Right renal pelvis (tissue), 4 donors: ENCODE data around the gene CIRBP. TPM values are rescaled to one million over a fixed set of nuclear protein-coding genes. Genes with fewer than 3 reads are reported as not detected.

Experiments used
- DNase-seq, 4 donors: peaks; one replicate each; pipeline ENCODE4 v3.0.0-alpha.2; 2013; ENCODE audit warnings: low read depth in 4 of 4, low spot score in 3 of 4, missing footprints in 1 of 4
- polyA plus RNA-seq, 4 donors: library from polyadenylated mRNA; unstranded; fragments of 120-200 nt; gene quantifications; one replicate each; pipeline ENCODE4 v1.2.1, GENCODE V29; 2013; ENCODE audit not compliant: insufficient read length in 4 of 4

The CIRBP gene
- polyA plus RNA-seq, 4 donors, result 713 to 749 (median 717) TPM

- no peak for DNase-seq
Measured at GRCh38 chr19:1288226-1288612, 19.1 kb downstream of the CIRBP start.

- no peak for DNase-seq
Measured at GRCh38 chr19:1288833-1289685, 19.9 kb downstream of the CIRBP start.

GRCh38 chr19:1289686-1290025 lies 20.5 kb downstream of the CIRBP start:
- no peak for DNase-seq

GRCh38 chr19:1290196-1290702 lies 21.1 kb downstream of the CIRBP start:
- no peak for DNase-seq

- no peak for DNase-seq
Measured at GRCh38 chr19:1290703-1291651, 21.8 kb downstream of the CIRBP start.

DNA sequence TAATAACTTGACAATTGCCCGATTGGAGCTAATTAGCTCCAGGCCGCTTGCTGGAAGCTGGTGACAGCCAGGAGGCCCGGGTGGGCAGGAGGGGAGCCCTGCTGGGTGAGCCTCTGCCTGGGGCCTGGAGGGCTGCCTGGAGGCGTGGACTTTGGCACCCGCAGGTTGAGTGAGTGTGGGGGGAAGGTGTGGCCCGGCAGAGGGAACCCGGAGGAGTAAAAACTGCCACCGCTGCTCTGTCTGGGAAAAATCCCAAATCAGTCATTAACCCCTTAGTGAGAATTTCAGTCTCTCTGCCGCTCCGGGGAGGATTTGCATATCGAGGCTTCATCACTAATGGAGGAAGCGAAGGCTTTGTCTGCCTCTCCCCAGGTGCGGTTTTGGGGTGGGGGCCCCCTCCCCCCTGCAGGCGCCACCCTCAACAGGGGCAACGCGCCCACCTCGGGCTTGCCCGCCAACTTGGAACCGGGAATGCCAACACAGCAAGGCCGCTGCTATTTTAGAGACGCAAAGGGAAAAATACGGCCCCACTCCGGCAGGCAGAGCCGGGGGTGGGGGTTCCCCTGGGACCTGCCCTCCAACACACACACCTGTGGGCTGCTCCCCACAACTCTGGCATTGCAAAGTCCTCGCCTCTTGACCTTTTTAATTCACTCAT lies 22.8 kb downstream of the CIRBP start:
- no peak for DNase-seq

- DNase-seq, result no peak
Measured at GRCh38 chr19:1292419-1293151, 23.5 kb downstream of the CIRBP start.

GRCh38 chr19:1293782-1294604 lies 24.9 kb downstream of the CIRBP start:
- no peak for DNase-seq

DNA sequence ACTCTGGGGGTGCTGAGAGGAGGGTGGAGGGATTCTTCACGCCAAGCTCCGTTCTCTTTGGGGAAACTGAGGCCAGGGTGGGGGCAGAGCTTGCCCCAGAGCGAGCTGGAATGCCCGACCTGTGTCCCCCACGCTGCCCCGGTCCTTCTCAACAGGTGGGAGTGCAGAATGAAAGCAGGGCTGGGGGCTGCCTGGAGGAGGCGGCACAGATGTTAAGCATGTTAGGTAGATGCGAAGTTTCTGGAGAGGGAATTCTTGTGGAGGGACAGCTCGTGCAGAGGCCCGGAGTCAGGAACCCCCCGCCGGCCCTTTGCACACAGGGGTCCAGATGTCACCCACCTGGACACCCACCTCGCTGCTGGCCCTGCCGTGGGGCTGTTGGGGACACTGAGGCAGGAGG lies 25.6 kb downstream of the CIRBP start:
- DNase-seq, result no peak

DNA sequence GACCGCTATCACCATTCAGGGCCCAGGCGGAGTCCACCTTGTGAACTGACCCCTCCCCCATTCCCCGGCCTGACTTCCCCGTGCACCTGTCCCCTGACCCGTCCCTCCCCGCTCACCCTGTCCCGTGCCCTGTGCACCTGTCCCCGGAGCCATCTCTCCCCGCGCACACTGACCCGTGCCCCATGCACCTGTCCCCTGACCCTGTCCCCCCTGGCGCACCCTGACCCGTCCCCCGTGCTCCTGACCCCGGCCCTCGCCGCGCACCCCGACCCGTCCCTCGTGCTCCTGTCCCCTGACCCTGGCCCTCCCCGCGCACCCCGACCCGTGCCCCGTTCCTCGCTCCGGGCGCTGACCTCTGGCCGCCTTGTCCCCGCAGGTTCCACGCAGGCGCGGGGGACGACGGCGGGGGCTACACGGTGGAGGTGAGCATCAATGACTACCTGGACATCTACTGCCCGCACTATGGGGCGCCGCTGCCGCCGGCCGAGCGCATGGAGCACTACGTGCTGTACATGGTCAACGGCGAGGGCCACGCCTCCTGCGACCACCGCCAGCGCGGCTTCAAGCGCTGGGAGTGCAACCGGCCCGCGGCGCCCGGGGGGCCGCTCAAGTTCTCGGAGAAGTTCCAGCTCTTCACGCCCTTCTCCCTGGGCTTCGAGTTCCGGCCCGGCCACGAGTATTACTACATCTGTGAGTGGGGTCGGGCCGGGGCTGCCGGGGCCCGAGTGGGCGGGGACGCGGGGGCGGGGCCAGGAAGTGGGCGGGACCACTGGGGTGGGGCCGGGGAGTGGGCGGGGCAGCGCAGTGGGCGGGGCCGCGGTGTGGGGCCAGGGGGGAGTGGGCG lies 26.3 kb downstream of the CIRBP start:
- no peak for DNase-seq

- no peak for DNase-seq
Measured at GRCh38 chr19:1296078-1296477, 26.9 kb downstream of the CIRBP start.

GRCh38 chr19:1296575-1297271 lies 27.6 kb downstream of the CIRBP start:
- DNase-seq, result no peak

DNA sequence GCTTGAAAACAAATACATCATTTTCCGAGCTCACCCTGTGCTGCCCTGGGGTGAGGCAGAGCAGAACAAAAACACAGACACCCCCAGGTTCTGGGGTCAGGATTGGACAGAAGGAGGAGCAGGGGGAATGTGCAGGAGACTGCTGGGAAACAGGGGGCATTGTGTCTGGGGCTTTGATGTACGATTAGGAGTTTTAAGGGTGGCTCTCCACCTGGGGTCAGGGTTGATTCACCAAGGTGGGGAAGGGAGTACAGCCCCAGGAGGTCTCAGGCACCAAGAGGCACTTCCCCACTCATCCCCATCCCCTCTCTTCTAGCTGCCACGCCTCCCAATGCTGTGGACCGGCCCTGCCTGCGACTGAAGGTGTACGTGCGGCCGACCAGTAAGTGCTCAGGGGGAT lies 29.1 kb downstream of the CIRBP start:
- no peak for DNase-seq

- no peak for DNase-seq
Measured at GRCh38 chr19:1299801-1300200, 30.7 kb downstream of the CIRBP start.

- DNase-seq, result no peak
Measured at GRCh38 chr19:1300744-1301490, 31.8 kb downstream of the CIRBP start.

DNA sequence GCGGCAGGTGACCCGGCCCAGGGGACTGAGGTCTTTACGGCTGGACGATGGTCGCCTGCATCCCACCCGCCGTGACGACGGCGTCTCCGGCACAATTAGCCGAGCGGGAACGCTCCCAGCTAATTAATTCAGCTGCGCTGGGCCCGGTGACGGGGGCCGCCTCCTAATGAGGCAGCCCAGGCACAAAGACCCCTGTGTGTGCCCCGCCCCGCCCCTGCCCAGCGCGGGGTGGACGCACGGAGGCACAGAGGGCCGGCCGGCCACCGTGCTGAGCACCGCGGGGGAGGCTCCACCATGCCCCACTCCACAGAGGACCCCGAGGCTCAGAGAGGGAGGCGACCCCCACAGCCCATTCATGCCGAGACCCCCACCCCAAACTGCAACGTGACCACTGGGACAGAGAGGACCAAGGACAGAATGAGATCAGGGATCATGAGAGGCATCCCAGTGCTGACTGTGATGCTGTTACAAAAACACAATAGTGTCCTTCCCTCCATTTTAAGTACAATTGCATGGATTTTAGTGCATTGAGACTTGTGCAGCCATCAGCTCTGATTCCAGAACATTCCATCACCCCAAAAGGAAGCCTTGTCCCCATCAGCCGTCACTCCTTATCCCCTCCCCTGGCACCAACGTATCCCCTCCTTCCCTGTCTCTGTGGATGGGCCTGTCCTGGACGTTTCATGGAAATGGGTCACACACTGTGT lies 33.6 kb downstream of the CIRBP start:
- no peak for DNase-seq
